GM12874 (cell line): Measurements from ENCODE around the gene TOP1.

Experiments used
- TF ChIP-seq, protein P1 (sequence below): IDR thresholded peaks from 2 replicates; pipeline ENCODE4 v1.5.1; 2011; ENCODE audit warnings: low read depth, mild to moderate bottlenecking, control low read depth, low read length, moderate library complexity; ENCODE audit not compliant: insufficient read depth

The TOP1 gene

DNA sequence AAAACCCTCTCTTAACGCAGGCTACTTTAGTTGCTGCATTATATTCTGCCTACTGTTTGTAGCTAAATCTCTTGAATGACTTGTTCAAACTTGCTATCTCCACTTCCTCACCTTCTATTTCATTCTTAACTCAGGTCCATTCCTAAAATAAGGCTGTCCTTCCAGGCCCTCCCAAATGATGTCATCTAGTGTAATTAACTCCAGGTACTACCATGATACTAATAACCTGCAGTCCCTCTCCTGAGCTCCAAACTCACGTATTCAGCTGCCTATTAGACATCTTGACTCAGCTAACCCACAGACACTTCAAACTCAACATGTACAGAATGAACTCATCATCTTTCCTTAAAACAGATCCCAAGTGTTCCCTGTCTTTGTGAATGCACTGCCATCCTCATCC, 10.5 kb upstream of the TOP1 start:
- TF ChIP-seq, protein P1, sequence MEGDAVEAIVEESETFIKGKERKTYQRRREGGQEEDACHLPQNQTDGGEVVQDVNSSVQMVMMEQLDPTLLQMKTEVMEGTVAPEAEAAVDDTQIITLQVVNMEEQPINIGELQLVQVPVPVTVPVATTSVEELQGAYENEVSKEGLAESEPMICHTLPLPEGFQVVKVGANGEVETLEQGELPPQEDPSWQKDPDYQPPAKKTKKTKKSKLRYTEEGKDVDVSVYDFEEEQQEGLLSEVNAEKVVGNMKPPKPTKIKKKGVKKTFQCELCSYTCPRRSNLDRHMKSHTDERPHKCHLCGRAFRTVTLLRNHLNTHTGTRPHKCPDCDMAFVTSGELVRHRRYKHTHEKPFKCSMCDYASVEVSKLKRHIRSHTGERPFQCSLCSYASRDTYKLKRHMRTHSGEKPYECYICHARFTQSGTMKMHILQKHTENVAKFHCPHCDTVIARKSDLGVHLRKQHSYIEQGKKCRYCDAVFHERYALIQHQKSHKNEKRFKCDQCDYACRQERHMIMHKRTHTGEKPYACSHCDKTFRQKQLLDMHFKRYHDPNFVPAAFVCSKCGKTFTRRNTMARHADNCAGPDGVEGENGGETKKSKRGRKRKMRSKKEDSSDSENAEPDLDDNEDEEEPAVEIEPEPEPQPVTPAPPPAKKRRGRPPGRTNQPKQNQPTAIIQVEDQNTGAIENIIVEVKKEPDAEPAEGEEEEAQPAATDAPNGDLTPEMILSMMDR = no peak

DNA sequence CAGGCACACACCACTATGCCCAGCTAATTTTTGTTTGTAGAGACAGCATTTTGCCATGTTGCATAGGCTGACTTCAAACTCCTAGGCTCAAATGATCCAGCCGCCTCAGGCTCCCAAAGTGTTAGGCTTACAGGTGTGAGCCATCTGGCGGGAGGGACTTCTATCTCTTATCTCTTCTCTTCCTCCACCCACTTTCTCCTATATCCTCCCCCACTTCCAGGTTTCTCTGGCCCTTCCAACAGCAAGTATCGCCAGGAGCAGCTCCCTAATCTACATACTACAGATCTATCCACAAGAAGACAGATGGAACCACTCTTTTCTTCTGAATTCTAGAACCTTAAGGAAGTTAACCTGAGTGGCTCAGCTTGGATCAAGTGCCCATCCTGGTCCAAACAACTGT, 5.1 kb upstream of the TOP1 start:
- TF ChIP-seq, protein P1 = no peak

DNA sequence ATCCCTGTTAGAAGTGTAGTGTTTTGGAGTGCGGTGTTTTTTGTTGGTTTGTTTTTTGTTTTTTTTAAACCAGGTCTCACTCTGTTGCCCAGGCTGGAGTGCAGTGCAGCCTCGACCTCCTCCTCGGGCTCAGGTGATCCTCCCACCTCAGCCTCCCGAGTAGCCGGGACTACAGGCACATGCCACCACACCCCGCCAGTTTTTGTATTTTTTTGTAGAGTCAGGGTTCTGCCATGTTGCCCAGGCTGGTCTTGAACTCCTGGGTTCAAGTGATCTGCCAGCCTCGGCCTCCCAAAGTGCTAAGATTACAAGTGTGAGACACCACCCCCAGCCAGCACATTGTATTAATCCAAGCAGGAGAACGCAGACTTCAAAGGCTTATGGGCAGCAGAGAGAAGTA, 1.3 kb upstream of the TOP1 start:
- TF ChIP-seq, protein P1 = no peak

DNA sequence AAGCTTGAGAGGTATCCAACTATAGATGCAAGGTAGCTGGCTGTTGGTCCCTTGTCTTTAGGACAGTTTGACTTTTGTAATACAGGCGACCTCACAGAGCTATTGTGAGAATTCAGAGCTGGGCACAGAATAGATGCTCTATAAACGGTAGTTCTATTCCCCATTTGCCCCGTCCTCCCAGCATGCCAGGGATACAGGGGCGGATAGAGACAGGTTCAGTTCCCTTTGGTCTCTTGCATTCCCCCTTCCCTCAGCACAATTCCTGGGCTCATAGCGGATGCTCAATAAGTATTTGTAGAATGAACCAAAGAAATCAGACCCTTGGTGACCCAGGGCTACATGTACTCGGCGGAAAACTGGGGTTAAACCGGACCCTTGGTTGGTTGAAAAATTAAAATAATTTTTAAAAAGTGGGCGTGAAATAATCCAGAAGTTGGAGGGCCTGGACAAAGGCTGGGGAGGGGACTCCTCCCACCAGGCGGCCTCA, 707 bp upstream of the TOP1 start:
- TF ChIP-seq, protein P1 = no peak

DNA sequence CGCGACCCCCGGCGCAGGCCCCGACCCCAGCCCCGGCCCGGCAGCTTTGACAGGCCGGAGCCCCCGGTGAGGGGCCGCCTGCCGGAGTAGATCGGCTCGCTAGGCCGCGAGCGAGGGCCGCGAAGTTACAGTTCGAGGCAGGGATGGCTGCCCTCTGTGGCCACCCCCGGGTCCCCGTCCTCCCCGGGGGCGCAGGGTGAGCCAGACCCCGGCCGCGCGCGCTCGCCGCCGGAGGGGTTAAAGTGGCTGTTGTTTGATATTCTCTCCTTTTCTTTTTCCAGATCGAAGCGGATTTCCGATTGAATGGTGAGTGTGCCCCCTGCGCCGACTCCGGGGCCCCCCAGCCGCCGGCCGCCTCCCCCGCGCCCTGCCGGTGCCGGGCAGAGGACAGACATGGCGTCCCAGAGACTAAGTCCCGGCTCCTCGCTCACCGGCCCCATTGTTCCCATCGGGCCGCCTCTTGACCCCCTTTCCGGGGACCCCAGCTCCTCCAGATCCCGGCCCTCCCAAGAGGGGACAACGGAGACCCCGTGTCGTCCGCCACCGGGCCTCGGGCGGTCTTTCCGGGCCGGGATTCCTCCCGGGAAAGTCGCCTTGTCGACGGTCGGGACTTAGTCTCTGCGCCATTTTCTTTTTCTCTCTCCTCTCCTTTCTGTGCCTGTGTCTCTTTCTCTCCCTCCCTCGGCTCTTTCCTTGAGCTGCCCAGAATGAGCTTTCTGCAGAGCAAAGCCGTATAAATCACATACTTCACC, 704 bp downstream of the TOP1 start:
- TF ChIP-seq, protein P1 = no peak

DNA sequence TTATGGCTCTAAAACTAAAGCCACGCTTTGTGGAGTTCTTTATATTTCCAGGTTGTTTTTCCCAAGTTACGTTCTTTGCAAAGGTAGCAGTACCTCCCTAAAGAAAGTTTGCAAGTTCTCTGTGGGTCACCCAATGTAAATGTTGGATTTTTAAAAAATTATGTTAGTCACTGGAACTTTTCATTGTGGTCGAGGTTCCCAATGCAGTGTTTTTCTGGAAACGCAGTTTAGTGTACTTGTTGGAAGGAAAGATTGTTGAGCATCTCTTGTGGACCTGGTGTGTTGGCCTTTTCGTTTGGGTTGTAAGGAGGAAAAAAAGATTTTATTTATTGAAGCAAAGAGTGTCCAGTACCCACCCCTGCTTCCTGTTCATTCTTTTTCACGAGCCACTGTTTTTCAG, 1.4 kb downstream of the TOP1 start:
- TF ChIP-seq, protein P1 = no peak

DNA sequence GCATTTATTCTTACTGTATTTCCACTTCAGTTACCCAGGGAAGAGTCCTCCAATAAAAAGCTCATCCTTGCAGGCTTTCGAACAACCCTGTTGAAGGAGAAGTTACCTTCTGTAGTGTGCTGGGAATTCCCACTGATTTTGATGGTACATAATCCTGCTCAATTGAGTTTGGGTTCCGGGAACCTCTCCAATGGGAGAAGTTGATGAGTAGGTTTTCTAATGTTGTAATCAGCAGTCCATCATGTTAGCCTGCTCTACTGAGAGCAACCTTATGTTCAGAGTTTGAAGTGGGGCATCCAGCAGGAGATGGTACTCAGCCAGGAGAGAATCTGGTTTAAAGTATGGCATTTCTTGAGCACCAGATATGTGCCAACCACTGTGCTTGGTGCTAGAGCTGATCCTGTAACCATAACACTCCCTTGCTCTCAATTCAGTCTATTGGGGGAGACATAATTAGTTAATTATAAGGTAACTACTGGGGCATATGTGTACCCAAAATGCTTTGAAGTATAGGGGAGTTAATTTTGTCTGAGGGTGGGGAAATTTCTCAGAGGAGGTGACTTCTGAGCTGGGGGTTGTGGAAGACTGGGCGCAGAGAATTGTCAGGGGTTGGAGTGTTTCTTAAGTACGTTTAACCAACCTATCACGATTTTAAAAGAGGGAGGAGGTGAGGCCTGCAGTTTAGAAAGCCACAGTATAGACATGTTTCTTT, 2.1 kb downstream of the TOP1 start:
- TF ChIP-seq, protein P1 = no peak
